HG03066 (cell line): ENCODE results near the gene FAM90A26.
"Not testable (repeated sequence)": the region's sequence is repeated elsewhere in the genome, so short reads cannot be mapped to it uniquely, and the experiment has no call there.

Experiments
- ATAC-seq: cut with Tn5 transposase; IDR thresholded peaks from one replicate; pipeline ENCODE4 v1.9.1; 2021; ENCODE audit warnings: low read depth; ENCODE audit not compliant: unreplicated experiment

The FAM90A26 gene

DNA sequence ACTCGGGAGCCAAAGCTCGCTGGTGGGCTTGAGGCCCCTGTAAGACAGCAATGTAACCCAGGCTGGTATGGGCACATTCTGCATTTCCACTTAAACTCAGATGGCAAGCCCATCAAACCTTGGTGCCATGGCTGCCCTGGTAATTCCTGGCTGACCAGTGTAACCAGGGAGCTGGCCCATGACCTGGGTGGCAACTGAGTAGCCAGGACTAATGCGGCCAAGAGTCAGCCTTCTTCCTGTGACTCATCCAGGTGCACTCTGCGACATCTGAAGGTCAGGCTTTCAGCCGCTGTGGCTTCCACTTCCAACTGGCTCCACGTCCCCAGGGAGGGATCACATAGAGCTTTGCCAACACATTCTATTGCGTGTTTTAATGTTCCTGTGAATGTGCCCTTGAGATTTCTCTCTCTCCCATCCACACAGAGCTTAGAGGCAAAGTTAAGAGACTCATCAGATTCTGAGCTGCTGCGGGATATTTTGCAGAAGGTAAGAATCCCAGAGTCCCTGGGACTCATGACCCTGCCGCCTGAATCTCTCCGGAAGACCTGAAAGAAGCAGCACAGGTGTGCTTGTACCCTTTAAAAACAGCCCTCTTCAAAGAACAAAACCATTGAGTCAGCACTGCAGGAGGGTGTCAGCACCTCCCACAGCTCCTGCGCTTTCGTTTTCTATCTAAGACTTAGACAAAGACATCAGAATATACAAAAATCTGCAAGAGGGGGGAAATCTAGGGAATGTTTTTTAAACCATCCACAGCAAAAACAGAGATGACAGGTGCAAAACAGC, 14.9 kb upstream of the FAM90A26 start:
- ATAC-seq: not testable (repeated sequence)

- ATAC-seq: not testable (repeated sequence)
Measured at GRCh38 chr4:9158392-9158791, 11.8 kb upstream of the FAM90A26 start.

GRCh38 chr4:9160046-9160445, 10.2 kb upstream of the FAM90A26 start:
- not testable (repeated sequence) for ATAC-seq

DNA sequence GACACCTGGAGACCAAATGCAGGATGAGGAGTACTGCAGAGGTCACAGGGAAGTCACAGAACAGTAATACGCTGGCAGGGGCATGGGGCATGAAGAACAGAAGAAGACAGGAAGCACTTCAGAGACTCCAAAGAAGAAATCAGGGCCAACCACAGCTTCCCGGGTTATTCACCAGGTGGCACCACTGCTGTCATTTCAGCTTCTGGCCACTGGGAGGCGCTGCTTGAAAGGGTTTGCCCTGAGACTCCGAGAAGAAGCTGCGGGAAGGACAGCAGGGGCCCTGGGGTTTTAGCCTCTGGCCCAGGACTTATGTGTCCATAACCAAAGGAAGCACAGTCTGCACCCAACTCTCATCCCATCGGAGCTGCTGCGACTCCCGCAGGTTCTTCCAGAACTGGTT, 4.2 kb upstream of the FAM90A26 start:
- not testable (repeated sequence) for ATAC-seq

DNA sequence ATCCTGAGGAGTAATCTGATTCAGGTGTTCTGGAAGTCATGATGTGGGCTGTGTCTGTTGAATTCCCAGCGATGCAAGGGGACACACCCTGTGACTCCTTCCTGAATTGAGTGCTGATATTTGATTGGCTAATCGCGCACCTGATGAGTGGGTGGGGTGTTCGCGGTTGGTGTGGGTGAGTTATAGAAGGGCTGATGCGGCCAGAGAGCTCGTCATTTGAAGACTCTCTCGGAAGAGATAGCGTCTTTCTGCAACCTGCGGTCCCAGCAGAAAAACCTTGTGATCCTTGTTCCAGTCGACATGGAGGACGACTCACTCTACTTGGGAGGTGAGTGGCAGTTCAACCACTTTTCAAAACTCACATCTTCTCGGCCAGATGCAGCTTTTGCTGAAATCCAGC, 40.1 kb downstream of the FAM90A26 start, which contains the start of gene USP17L10:
USP17L10 (plus strand) TSS at position 301 of the 400 bp plus-strand sequence; CDS start at position 301, 0 bp downstream.
- ATAC-seq: not testable (repeated sequence)

- ATAC-seq: not testable (repeated sequence)
Measured at GRCh38 chr4:9214701-9215100, 44.5 kb downstream of the FAM90A26 start.

DNA sequence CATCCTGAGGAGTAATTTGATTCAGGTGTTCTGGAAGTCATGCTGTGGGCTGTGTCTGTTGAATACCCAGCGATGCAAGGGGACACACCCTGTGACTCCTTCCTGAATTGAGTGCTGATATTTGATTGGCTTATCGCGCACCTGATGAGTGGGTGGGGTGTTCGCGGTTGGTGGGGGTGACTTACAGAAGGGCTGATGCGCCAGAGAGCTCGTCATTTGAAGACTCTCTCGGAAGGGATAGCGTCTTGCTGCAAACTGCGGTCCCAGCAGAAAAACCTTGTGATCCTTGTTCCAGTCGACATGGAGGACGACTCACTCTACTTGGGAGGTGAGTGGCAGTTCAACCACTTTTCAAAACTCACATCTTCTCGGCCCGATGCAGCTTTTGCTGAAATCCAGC, 44.9 kb downstream of the FAM90A26 start, which contains the start of gene USP17L11:
USP17L11 (plus strand) TSS at position 301 of the 400 bp plus-strand sequence; CDS start at position 301, 0 bp downstream.
- not testable (repeated sequence) for ATAC-seq

- ATAC-seq: not testable (repeated sequence)
Measured at GRCh38 chr4:9219852-9220251, 49.6 kb downstream of the FAM90A26 start, which contains the start of gene USP17L12. USP17L12 (plus strand) TSS chr4:9220152; CDS start chr4:9220152, 0 bp downstream.

- ATAC-seq: not testable (repeated sequence)
Measured at GRCh38 chr4:9224596-9224995, 54.4 kb downstream of the FAM90A26 start, which contains the start of gene USP17L13. USP17L13 (plus strand) TSS chr4:9224896; CDS start chr4:9224896, 0 bp downstream.
